Stimulated activated CD8-positive, alpha-beta memory T cell treated with anti-CD3 and anti-CD28 coated beads, Interleukin-12 subunit alpha, Interleukin-12 subunit beta, amount 100 ng/mL, for 1 hour (primary cell): ENCODE results near the gene CCNQ.

Experiments used
- DNase-seq: peaks from one replicate; pipeline ENCODE4 v3.0.0-alpha.2; 2020; ENCODE audit warnings: low read depth

Gene CCNQ

GRCh38 chrX:153637121-153638040, 38.4 kb upstream of the CCNQ start:
- no peak for DNase-seq

- no peak for DNase-seq
Observed at GRCh38 chrX:153636716-153637115, 37.8 kb upstream of the CCNQ start.

- no peak for DNase-seq
Observed at GRCh38 chrX:153635788-153636668, 37.1 kb upstream of the CCNQ start.

- no peak for DNase-seq
Observed at GRCh38 chrX:153635388-153635787, 36.4 kb upstream of the CCNQ start.

GRCh38 chrX:153634832-153635231, 35.9 kb upstream of the CCNQ start:
- no peak for DNase-seq

GRCh38 chrX:153634236-153634635, 35.3 kb upstream of the CCNQ start:
- no peak for DNase-seq

GRCh38 chrX:153633607-153634180, 34.8 kb upstream of the CCNQ start:
- no peak for DNase-seq

- DNase-seq: no peak
Observed at GRCh38 chrX:153633048-153633447, 34.1 kb upstream of the CCNQ start.

GRCh38 chrX:153632595-153632946, 33.6 kb upstream of the CCNQ start:
- no peak for DNase-seq

GRCh38 chrX:153631907-153632594, 33.1 kb upstream of the CCNQ start:
- DNase-seq: no peak

GRCh38 chrX:153631346-153631745, 32.4 kb upstream of the CCNQ start:
- DNase-seq: no peak

- DNase-seq: no peak
Observed at GRCh38 chrX:153628665-153629064, 29.7 kb upstream of the CCNQ start.

GRCh38 chrX:153628129-153628528, 29.2 kb upstream of the CCNQ start:
- no peak for DNase-seq

- no peak for DNase-seq
Observed at GRCh38 chrX:153627675-153628111, 28.8 kb upstream of the CCNQ start.

- no peak for DNase-seq
Observed at GRCh38 chrX:153626863-153627674, 28.1 kb upstream of the CCNQ start.

GRCh38 chrX:153626025-153626633, 27.2 kb upstream of the CCNQ start:
- DNase-seq: no peak

GRCh38 chrX:153625271-153626024, 26.5 kb upstream of the CCNQ start:
- DNase-seq: no peak

- no peak for DNase-seq
Observed at GRCh38 chrX:153624196-153625091, 25.5 kb upstream of the CCNQ start.
